Measurements from ENCODE around the gene FGF3. TPM values are rescaled to one million over a fixed set of nuclear protein-coding genes. Genes with fewer than 3 reads are reported as not detected.

The FGF3 gene
- polyA plus RNA-seq, 1 donor (not counting 4 experiments of a cell fraction or from before 2014, with no cell fraction given): not detected

DNA sequence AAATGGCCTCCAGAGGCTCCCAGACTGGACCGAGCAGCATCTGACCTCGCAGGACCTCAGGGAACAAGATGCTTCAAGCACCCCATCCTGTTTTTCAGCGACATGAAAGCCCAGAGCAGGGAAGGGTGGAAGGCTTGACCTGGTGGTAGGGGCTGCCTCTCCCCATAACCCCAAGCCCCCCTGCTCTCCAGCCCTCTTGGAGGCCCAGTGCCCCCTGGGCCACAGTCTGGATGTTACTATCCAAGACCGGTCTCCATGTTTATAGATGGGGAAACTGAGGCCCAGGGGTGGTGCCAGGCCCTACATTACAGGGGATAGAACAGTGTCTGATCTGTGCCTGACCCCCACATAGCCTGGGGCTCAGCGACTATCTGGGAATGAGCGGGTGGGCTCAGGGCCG lies 7.0 kb downstream of the FGF3 start:
- no peaks in the 10 kb centered on the region for H4K20me1 ChIP-seq (ENCODE audit: control insufficient read depth, extremely low read depth, insufficient read depth, low read length)
- dilution Hi-C loops (cut with MboI; ENCODE audit: extremely low pct_ligation_motif_present, low sequenced_read_pairs): no loop called here
- no peaks in the 10 kb centered on the region for H3K36me3 ChIP-seq (ENCODE audit: control insufficient read depth in 2 of 2, extremely low read depth in 1 of 2, insufficient read depth in 2 of 2, low read length in 2 of 2)
- H2AFZ ChIP-seq (ENCODE audit: control insufficient read depth, low read length): no peak overlapping the region
- TF ChIP-seq EZH2 (IDR thresholded peaks at IDR 0.05; ENCODE audit: low read length): no peak
- TF ChIP-seq, protein P1, sequence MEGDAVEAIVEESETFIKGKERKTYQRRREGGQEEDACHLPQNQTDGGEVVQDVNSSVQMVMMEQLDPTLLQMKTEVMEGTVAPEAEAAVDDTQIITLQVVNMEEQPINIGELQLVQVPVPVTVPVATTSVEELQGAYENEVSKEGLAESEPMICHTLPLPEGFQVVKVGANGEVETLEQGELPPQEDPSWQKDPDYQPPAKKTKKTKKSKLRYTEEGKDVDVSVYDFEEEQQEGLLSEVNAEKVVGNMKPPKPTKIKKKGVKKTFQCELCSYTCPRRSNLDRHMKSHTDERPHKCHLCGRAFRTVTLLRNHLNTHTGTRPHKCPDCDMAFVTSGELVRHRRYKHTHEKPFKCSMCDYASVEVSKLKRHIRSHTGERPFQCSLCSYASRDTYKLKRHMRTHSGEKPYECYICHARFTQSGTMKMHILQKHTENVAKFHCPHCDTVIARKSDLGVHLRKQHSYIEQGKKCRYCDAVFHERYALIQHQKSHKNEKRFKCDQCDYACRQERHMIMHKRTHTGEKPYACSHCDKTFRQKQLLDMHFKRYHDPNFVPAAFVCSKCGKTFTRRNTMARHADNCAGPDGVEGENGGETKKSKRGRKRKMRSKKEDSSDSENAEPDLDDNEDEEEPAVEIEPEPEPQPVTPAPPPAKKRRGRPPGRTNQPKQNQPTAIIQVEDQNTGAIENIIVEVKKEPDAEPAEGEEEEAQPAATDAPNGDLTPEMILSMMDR (optimal IDR thresholded peaks at IDR 0.05 in 1 of 3, IDR thresholded peaks at IDR 0.05 in 1 of 3, conservative IDR thresholded peaks at IDR 0.05 in 1 of 3; ENCODE audit: extremely low read depth in 1 of 3, insufficient read depth in 2 of 3, low read length in 3 of 3): no peak
- H3K4me1 ChIP-seq (ENCODE audit: control insufficient read depth, extremely low read depth, insufficient read depth, low read length): no peaks in the 10 kb centered on the region
- no peaks in the 10 kb centered on the region for H3K9me1 ChIP-seq (ENCODE audit: control insufficient read depth, extremely low read depth, insufficient read depth, low read length)
- peaks cover 43% of the 10 kb centered on the region for H3K27me3 ChIP-seq (ENCODE audit: control insufficient read depth, extremely low read depth, insufficient read depth, low read length)
- FAIRE-seq: no peak
- H3K9me3 ChIP-seq (ENCODE audit: control insufficient read depth, low read depth, low read length): no peaks in the 10 kb centered on the region
- no peaks in the 10 kb centered on the region for H3K79me2 ChIP-seq (ENCODE audit: control insufficient read depth, insufficient read depth, low read length)
- DNase-seq (ENCODE audit: low read depth, low spot score): no peak
- no peak overlapping the region for H3K4me3 ChIP-seq (ENCODE audit: control insufficient read depth in 2 of 3, extremely low read depth in 1 of 3, insufficient read depth in 2 of 3, low read depth in 1 of 3, low read length in 3 of 3)
- no peak overlapping the region for H3K27ac ChIP-seq (ENCODE audit: control insufficient read depth, insufficient read depth, low read length)
- H3K9ac ChIP-seq (ENCODE audit: control insufficient read depth, extremely low read depth, insufficient read depth, low read length): no peak overlapping the region
- no peak overlapping the region for H3K4me2 ChIP-seq (ENCODE audit: control insufficient read depth, extremely low read depth, insufficient read depth, low read depth, low read length)

DNA sequence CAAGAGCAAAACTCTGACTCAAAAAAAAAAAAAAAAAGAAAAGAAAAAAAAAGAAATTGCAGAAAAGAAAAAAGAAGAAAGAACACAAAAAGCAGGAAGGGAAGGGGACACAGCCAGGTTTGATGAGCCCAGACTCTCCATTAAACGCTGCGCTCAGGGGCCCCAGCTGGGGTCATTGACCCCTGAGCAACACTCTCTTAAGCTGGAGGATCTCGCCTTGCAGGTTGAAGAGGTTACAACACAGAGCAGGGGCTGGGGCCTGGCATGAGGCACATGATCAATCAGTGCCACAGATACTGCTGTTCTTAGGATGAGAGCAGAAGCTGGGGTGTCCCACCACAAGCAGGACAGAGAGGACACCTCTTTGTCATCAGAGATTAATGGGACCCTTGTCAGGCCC lies 7.8 kb downstream of the FGF3 start:
- no peak overlapping the region for H3K9ac ChIP-seq (ENCODE audit: control insufficient read depth, extremely low read depth, insufficient read depth, low read length)
- H3K4me2 ChIP-seq (ENCODE audit: control insufficient read depth, extremely low read depth, insufficient read depth, low read depth, low read length): no peak overlapping the region
- H3K36me3 ChIP-seq (ENCODE audit: control insufficient read depth in 2 of 2, extremely low read depth in 1 of 2, insufficient read depth in 2 of 2, low read length in 2 of 2): no peaks in the 10 kb centered on the region
- no peaks in the 10 kb centered on the region for H3K4me1 ChIP-seq (ENCODE audit: control insufficient read depth, extremely low read depth, insufficient read depth, low read length)
- TF ChIP-seq, protein P1 (optimal IDR thresholded peaks at IDR 0.05 in 1 of 3, IDR thresholded peaks at IDR 0.05 in 1 of 3, conservative IDR thresholded peaks at IDR 0.05 in 1 of 3; ENCODE audit: extremely low read depth in 1 of 3, insufficient read depth in 2 of 3, low read length in 3 of 3): no peak
- TF ChIP-seq EZH2 (IDR thresholded peaks at IDR 0.05; ENCODE audit: low read length): no peak
- H4K20me1 ChIP-seq (ENCODE audit: control insufficient read depth, extremely low read depth, insufficient read depth, low read length): no peaks in the 10 kb centered on the region
- DNase-seq (ENCODE audit: low read depth, low spot score): no peak
- dilution Hi-C loops (cut with MboI; ENCODE audit: extremely low pct_ligation_motif_present, low sequenced_read_pairs): no loop called here
- peaks cover 34% of the 10 kb centered on the region for H3K27me3 ChIP-seq (ENCODE audit: control insufficient read depth, extremely low read depth, insufficient read depth, low read length)
- no peaks in the 10 kb centered on the region for H3K9me3 ChIP-seq (ENCODE audit: control insufficient read depth, low read depth, low read length)
- H3K9me1 ChIP-seq (ENCODE audit: control insufficient read depth, extremely low read depth, insufficient read depth, low read length): no peaks in the 10 kb centered on the region
- no peak for FAIRE-seq
- H3K79me2 ChIP-seq (ENCODE audit: control insufficient read depth, insufficient read depth, low read length): no peaks in the 10 kb centered on the region
- no peak overlapping the region for H3K4me3 ChIP-seq (ENCODE audit: control insufficient read depth in 2 of 3, extremely low read depth in 1 of 3, insufficient read depth in 2 of 3, low read depth in 1 of 3, low read length in 3 of 3)
- no peak overlapping the region for H3K27ac ChIP-seq (ENCODE audit: control insufficient read depth, insufficient read depth, low read length)
- H2AFZ ChIP-seq (ENCODE audit: control insufficient read depth, low read length): no peak overlapping the region
